Measurements from ENCODE around the gene GGT1.
A peak's percentile ranks its signal among the peaks of the same experiment; 100 is the strongest.

GGT1 gene

GRCh38 chr22:24554313-24555164, 48.5 kb upstream of the GGT1 start, which contains the start of gene GUCD1 (continued):
- TF ChIP-seq ZNF692 (tag by site-specific recombination; IDR thresholded peaks at IDR 0.05) (peak; percentile 82), KLF8 (tag by site-specific recombination; IDR thresholded peaks at IDR 0.05) (peak; percentile 23; the same call in 1 of the 2 replicates), ZNF221 (tag by site-specific recombination; IDR thresholded peaks at IDR 0.05; ENCODE audit: borderline replicate concordance) (no peak), ZSCAN30 (tag by site-specific recombination; IDR thresholded peaks at IDR 0.05) (0 out of 2 replicates have a peak, but pooled peaks have one; percentile 32), ZNF544 (tag by site-specific recombination; IDR thresholded peaks at IDR 0.05) (no peak), ZBTB17 (tag by site-specific recombination; IDR thresholded peaks at IDR 0.05) (peak; percentile 81), ELK4 (IDR thresholded peaks at IDR 0.05; ENCODE audit: borderline replicate concordance, low read depth, low read length) (no peak), ZXDB (tag by site-specific recombination; IDR thresholded peaks at IDR 0.05) (peak; percentile 30; the same call in 1 of the 2 replicates), ZNF571 (tag by site-specific recombination; IDR thresholded peaks at IDR 0.05) (no peak), PRDM1 (tag by site-specific recombination; IDR thresholded peaks at IDR 0.05) (no peak), TRIM28 (IDR thresholded peaks at IDR 0.05; ENCODE audit: borderline replicate concordance, low read length) (no peak), ZNF529 (tag by site-specific recombination; IDR thresholded peaks at IDR 0.05; ENCODE audit: insufficient replicate concordance) (no peak), ZNF76 (tag by site-specific recombination; IDR thresholded peaks at IDR 0.05; ENCODE audit: borderline replicate concordance, low read depth) (peak; percentile 29; the same call in 1 of the 2 replicates), REPIN1 (tag by site-specific recombination; IDR thresholded peaks at IDR 0.05; ENCODE audit: low read depth) (no peak), GLIS2 (tag by site-specific recombination; IDR thresholded peaks at IDR 0.05) (0 out of 2 replicates have a peak, but pooled peaks have one; percentile 13), ZNF146 (tag by site-specific recombination; IDR thresholded peaks at IDR 0.05) (no peak), ZFP69B (tag by site-specific recombination; IDR thresholded peaks at IDR 0.05) (peak; percentile 84), ZBTB20 (tag by site-specific recombination; IDR thresholded peaks at IDR 0.05) (peak; percentile 59), ZNF10 (tag by site-specific recombination; IDR thresholded peaks at IDR 0.05) (no peak), ZNF133 (tag by site-specific recombination; IDR thresholded peaks at IDR 0.05) (no peak), ZNF174 (tag by site-specific recombination; IDR thresholded peaks at IDR 0.05) (no peak), ZNF621 (tag by site-specific recombination; IDR thresholded peaks at IDR 0.05) (no peak), PRDM2 (tag by site-specific recombination; IDR thresholded peaks at IDR 0.05; ENCODE audit: borderline replicate concordance) (no peak), ZNF132 (tag by site-specific recombination; IDR thresholded peaks at IDR 0.05; ENCODE audit: borderline replicate concordance) (no peak), ZNF335 (tag by site-specific recombination; conservative IDR thresholded peaks at IDR 0.05) (no peak; the same call in 1 of the 2 replicates), SCRT1 (tag by site-specific recombination; IDR thresholded peaks at IDR 0.05; ENCODE audit: borderline replicate concordance) (no peak), ZNF274 (IDR thresholded peaks at IDR 0.05; ENCODE audit: low read length) (no peak), ZNF274 (tag by site-specific recombination; IDR thresholded peaks at IDR 0.05; ENCODE audit: borderline replicate concordance) (no peak), PRDM4 (tag by site-specific recombination; IDR thresholded peaks at IDR 0.05) (no peak), ZNF23 (tag by site-specific recombination; IDR thresholded peaks at IDR 0.05; ENCODE audit: borderline replicate concordance) (no peak)
